Measurements from ENCODE around the gene PTPN11. TPM values are rescaled to one million over a fixed set of nuclear protein-coding genes. Genes with fewer than 3 reads are reported as not detected.

Gene PTPN11
- total and polyA plus RNA-seq, 2 of the 13 experiments (the other 11 are each of a cell fraction or from before 2014, with no cell fraction given), result 30.0 to 63.5 TPM

GRCh38 chr12:112409064-112409905 lies 9.5 kb upstream of the PTPN11 start, which contains the start of gene RPL6 (continued):
- peak; percentile 68; the same call in 1 of the 2 replicates for TF ChIP-seq ZNF564 (CRISPR knock-in tag; IDR thresholded peaks at IDR 0.05)
- no peak for TF ChIP-seq NFIB (CRISPR knock-in tag; IDR thresholded peaks at IDR 0.05; ENCODE audit: borderline replicate concordance)
- peak; percentile 84 for TF ChIP-seq SRY (CRISPR knock-in tag; IDR thresholded peaks at IDR 0.05)
- TF ChIP-seq ATF1 (CRISPR knock-in tag; IDR thresholded peaks at IDR 0.05), result no peak
- TF ChIP-seq ZNF230 (CRISPR knock-in tag; IDR thresholded peaks at IDR 0.05), result peak; percentile 83; the same call in 1 of the 2 replicates
- 0 out of 2 replicates have a peak, but pooled peaks have one; percentile 6 for TF ChIP-seq ZNF3 (CRISPR knock-in tag; IDR thresholded peaks at IDR 0.05)
- TF ChIP-seq SKI (IDR thresholded peaks at IDR 0.05; ENCODE audit: partially characterized antibody), result peak; percentile 12
- TF ChIP-seq MIER3 (CRISPR knock-in tag; IDR thresholded peaks at IDR 0.05; ENCODE audit: borderline replicate concordance), result peak; percentile 40; the same call in 1 of the 2 replicates
- TF ChIP-seq ATF4 (CRISPR knock-in tag; IDR thresholded peaks at IDR 0.05), result peak in 1 of 2 experiments; percentile 31; a peak in 1 of 4 replicates
- TF ChIP-seq SNAPC4 (CRISPR knock-in tag; IDR thresholded peaks at IDR 0.05), result peak; percentile 50; the same call in 1 of the 2 replicates
- peak; percentile 68; the same call in 1 of the 2 replicates for TF ChIP-seq FOXJ3 (CRISPR knock-in tag; IDR thresholded peaks at IDR 0.05; ENCODE audit: borderline replicate concordance)
- 0 out of 2 replicates have a peak, but pooled peaks have one; percentile 52 for TF ChIP-seq ZNF839 (CRISPR knock-in tag; IDR thresholded peaks at IDR 0.05; ENCODE audit: borderline replicate concordance)
- TF ChIP-seq ATF7-NPFF (CRISPR knock-in tag; IDR thresholded peaks at IDR 0.05; ENCODE audit: low read depth), result 0 out of 2 replicates have a peak, but pooled peaks have one; percentile 53
- TF ChIP-seq GLI4 (CRISPR knock-in tag; IDR thresholded peaks at IDR 0.05; ENCODE audit: borderline replicate concordance), result peak; percentile 65; the same call in 1 of the 2 replicates
- 0 out of 2 replicates have a peak, but pooled peaks have one; percentile 71 for TF ChIP-seq ZKSCAN8 (CRISPR knock-in tag; IDR thresholded peaks at IDR 0.05; ENCODE audit: borderline replicate concordance)
- peak; percentile 51; the same call in 1 of the 2 replicates for TF ChIP-seq ZFP1 (CRISPR knock-in tag; IDR thresholded peaks at IDR 0.05)
- 0 out of 2 replicates have a peak, but pooled peaks have one; percentile 3 for TF ChIP-seq BHLHE40 (IDR thresholded peaks at IDR 0.05; ENCODE audit: low read length)
- no peak for TF ChIP-seq RBAK (CRISPR knock-in tag; IDR thresholded peaks at IDR 0.05)
- TF ChIP-seq ZNF639 (CRISPR knock-in tag; conservative IDR thresholded peaks at IDR 0.05), result no peak
- TF ChIP-seq SOX5 (CRISPR knock-in tag; IDR thresholded peaks at IDR 0.05; ENCODE audit: borderline replicate concordance), result peak; percentile 39; the same call in 1 of the 2 replicates
- peak; percentile 34; the same call in 1 of the 2 replicates for TF ChIP-seq ZNF567 (CRISPR knock-in tag; IDR thresholded peaks at IDR 0.05; ENCODE audit: borderline replicate concordance)
